Subcutaneous abdominal adipose tissue (tissue), 5 donors: Measurements from ENCODE around the gene RAB36.

ENCODE experiments used
- H3K27ac ChIP-seq: one replicate; pipeline ENCODE4 v1.7.0; 2013; ENCODE audit warnings: low read depth, mild to moderate bottlenecking, inconsistent platforms, low read length, moderate library complexity
- H3K27me3 ChIP-seq, 5 donors: one replicate each; pipeline ENCODE4 v1.7.0; 2013; ENCODE audit warnings: low read length in 5 of 5, inconsistent platforms in 1 of 5; ENCODE audit not compliant: control insufficient read depth in 5 of 5, insufficient read depth in 4 of 5
- H3K36me3 ChIP-seq, 5 donors: one replicate each; pipeline ENCODE4 v1.7.0; 2013; ENCODE audit warnings: low read length in 5 of 5; ENCODE audit not compliant: control insufficient read depth in 5 of 5, insufficient read depth in 5 of 5
- H3K4me1 ChIP-seq, 5 donors: one replicate each; pipeline ENCODE4 v1.7.0; 2013; ENCODE audit warnings: low read length in 5 of 5, mild to moderate bottlenecking in 3 of 5, moderate library complexity in 1 of 5; ENCODE audit not compliant: control insufficient read depth in 5 of 5, insufficient read depth in 5 of 5
- H3K4me3 ChIP-seq, 5 donors: one replicate each; pipeline ENCODE4 v1.7.0; 2013; ENCODE audit warnings: low read length in 5 of 5, low read depth in 1 of 5
- H3K9ac ChIP-seq, 5 donors: one replicate each; pipeline ENCODE4 v1.7.0; 2013; ENCODE audit warnings: low read length in 5 of 5, mild to moderate bottlenecking in 4 of 5, moderate library complexity in 3 of 5
- H3K9me3 ChIP-seq, 5 donors: one replicate each; pipeline ENCODE4 v1.7.0; 2013; ENCODE audit warnings: low read length in 5 of 5; ENCODE audit not compliant: control insufficient read depth in 5 of 5
- donor health status: healthy.
- donor health status: healthy.
- donor health status: healthy.
- donor health status: healthy.
- donor health status: healthy.

RAB36 gene

GRCh38 chr22:23108249-23109078, 36.8 kb upstream of the RAB36 start:
- Histone ChIP-seq H3K9ac (no peak overlapping the region), H3K4me3 (no peak overlapping the region), H3K4me1 (peaks cover 0 to 44% (median 14%) of the 10 kb centered on the region in 5 donors), H3K36me3 (peaks cover 0 to 6% (median 0%) of the 10 kb centered on the region in 5 donors), H3K27me3 (no peaks in the 10 kb centered on the region), H3K27ac (no peak overlapping the region), H3K9me3 (no peaks in the 10 kb centered on the region)

DNA sequence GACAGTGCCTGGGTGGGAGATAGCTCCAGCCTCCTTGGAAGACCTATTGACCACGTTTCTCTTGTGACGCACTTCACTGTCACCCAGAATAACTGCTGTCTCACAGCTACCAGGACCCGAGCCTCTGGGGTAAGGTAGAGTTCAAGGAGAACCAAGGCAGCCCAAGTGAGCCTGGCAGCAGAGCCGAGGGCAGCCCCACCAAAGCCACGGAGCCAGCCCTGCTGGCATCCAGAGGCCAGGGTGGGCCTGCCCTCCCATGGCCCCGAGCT, 36.3 kb upstream of the RAB36 start:
- H3K4me3 ChIP-seq: no peak overlapping the region
- H3K36me3 ChIP-seq: peaks cover 0 to 4% (median 0%) of the 10 kb centered on the region in 5 donors
- H3K4me1 ChIP-seq: peaks cover 0 to 50% (median 17%) of the 10 kb centered on the region in 5 donors
- H3K27ac ChIP-seq: no peak overlapping the region
- no peaks in the 10 kb centered on the region for H3K9me3 ChIP-seq
- no peak overlapping the region for H3K9ac ChIP-seq
- peaks cover 0 to 4% (median 0%) of the 10 kb centered on the region in 5 donors for H3K27me3 ChIP-seq

DNA sequence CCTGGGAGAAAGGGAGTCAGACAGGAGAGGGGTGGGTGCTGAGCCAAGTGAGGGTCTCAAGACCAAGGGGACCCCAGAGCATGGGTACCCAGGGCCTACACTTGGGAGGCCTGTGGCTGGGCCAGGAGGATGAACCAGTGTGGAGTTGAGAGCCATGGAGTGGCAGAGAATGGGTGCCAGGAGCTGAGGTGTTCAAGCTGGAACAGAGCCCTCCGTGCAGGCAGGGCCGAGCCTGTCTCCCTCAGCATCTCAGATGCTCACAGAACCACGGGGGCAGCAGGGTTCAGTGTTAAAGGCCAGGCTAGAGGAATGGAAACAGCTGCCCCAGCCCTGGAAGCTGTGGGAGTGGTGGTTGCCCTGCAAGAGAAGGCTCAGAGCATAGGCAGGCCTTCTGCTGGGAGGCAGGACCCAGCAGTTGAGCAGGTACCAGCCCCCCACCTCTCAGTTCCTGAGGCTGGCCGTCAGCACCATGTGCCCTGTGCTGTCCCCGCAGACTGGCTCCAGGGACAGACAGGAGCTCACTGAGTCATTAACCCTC, 35.8 kb upstream of the RAB36 start:
- Histone ChIP-seq H3K9ac (no peak overlapping the region), H3K36me3 (peaks cover 0 to 3% (median 0%) of the 10 kb centered on the region in 5 donors), H3K27me3 (peaks cover 0 to 5% (median 0%) of the 10 kb centered on the region in 5 donors), H3K27ac (no peak overlapping the region), H3K9me3 (no peaks in the 10 kb centered on the region), H3K4me3 (no peak overlapping the region), H3K4me1 (peaks cover 0 to 55% (median 17%) of the 10 kb centered on the region in 5 donors)

DNA sequence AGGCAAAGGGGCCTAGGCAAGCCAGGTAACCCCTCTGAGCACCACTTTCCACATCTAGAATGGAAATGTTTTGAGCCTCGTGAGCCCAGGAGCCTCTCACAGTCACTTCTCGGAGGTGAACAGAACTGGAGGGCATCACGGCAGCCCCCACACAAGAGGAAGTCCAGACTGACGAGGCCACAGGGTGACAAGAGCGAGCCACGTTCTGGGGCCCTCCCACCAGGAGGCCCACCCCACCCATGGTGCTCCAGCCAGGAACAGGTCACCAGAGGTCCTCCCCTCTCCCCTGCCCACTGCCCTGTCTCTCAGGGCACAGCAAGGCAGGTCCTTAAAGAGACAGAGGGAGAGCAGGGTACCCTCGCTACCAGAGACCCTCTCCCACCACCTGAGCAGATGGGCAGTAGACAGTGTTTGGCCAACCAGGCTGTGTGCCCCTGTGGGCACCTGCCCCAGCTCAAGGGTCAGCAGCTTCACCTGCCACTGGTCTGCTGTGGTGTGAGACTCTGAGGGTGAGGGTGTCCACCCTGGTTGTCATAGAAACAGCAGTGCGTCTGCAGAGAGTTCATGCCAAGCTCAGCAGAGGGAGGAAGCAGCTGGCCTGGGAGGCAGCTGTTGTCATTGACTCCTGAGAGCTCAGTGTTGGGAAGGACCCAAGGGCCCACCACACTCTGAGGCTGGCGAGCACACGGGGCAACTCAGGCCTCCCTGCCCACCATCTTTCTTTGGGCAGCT, 34.9 kb upstream of the RAB36 start:
- peaks cover 0 to 5% (median 0%) of the 10 kb centered on the region in 5 donors for H3K36me3 ChIP-seq
- peaks cover 0 to 5% (median 0%) of the 10 kb centered on the region in 5 donors for H3K27me3 ChIP-seq
- H3K4me1 ChIP-seq: peaks cover 0 to 57% (median 17%) of the 10 kb centered on the region in 5 donors
- no peak overlapping the region for H3K9ac ChIP-seq
- no peak overlapping the region for H3K27ac ChIP-seq
- H3K4me3 ChIP-seq: no peak overlapping the region
- H3K9me3 ChIP-seq: no peaks in the 10 kb centered on the region

DNA sequence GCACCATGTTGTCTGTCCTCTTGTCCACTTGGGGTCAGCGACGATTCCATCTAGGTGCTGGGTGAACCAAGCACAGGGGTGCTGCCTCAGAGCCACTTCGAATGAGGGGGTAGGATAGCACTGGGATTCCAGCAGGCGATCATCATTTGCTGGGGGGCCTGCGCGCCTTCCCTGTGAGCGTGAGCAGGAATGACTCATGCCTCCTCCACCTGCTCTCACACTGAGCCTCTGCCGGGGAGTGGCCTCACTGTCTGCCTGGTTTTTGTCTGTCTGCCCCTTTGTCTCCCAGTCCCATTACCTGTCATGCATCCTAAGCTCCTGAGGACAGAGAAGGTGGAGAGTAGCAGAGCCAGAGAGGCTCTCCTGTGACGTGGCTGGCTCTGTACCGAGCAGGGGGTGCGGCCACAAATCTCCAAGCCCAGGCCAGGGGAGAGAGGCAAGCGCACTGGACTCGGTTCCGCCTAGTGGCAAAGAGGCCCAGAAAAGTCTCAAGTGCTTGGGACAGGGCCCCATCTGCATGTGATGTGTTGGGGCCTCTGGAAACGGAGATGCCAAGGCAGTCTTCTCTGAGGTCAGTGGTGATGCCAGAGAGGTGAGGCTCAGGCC, 34.3 kb upstream of the RAB36 start:
- H3K9ac ChIP-seq: no peak overlapping the region
- peaks cover 0 to 57% (median 17%) of the 10 kb centered on the region in 5 donors for H3K4me1 ChIP-seq
- H3K27me3 ChIP-seq: peaks cover 0 to 5% (median 0%) of the 10 kb centered on the region in 5 donors
- H3K9me3 ChIP-seq: no peaks in the 10 kb centered on the region
- H3K36me3 ChIP-seq: peaks cover 0 to 5% (median 0%) of the 10 kb centered on the region in 5 donors
- H3K4me3 ChIP-seq: no peak overlapping the region
- H3K27ac ChIP-seq: no peak overlapping the region

GRCh38 chr22:23112472-23113012, 32.7 kb upstream of the RAB36 start:
- Histone ChIP-seq H3K9ac (peak overlapping the region in 1 of 5 donors; percentile 45), H3K4me1 (peaks cover 0 to 63% (median 20%) of the 10 kb centered on the region in 5 donors), H3K4me3 (no peak overlapping the region), H3K36me3 (peaks cover 0 to 5% (median 0%) of the 10 kb centered on the region in 5 donors), H3K27me3 (peaks cover 0 to 5% (median 0%) of the 10 kb centered on the region in 5 donors), H3K9me3 (no peaks in the 10 kb centered on the region), H3K27ac (no peak overlapping the region)

DNA sequence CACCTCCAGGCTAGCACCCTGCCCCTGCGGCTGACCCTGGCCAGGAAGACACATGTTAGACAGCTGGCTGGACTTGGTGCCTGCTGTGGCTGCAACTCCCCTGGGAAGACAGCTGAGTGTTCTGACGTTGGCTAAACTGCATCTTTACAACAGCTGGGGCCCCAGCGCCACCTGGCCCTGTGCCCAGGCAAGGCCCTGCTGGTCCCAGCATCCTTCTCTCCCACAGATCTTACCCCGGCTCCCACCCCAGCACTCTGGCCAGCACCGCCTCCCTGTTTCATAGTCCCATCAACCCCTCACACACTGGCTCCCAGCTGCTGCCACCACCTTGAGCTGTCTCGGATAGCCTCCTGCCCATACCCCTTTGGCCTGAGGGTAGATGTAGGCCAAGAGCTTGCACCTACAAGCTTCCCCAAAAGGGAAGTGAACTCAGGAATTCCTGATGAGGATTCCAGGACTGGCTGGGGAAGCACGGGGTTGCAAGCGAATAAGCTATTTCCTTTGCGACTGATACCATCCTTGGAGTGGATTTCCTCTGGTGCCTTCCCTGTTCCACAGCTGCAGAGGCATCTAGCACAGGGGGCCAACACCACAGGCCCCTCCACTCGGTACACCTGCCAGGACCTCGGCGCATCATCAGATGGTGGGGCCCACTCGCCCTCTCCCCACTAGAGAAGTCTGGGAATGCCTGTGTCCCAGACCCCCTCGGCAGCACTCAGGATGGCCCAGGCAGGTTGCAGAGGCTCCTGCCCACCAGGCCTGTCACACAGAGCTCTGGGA, 32.0 kb upstream of the RAB36 start:
- Histone ChIP-seq H3K4me3 (no peak overlapping the region), H3K36me3 (peaks cover 0 to 2% (median 0%) of the 10 kb centered on the region in 5 donors), H3K27me3 (peaks cover 0 to 5% (median 0%) of the 10 kb centered on the region in 5 donors), H3K9me3 (no peaks in the 10 kb centered on the region), H3K9ac (peak overlapping the region in 1 of 5 donors; percentile 45), H3K27ac (no peak overlapping the region), H3K4me1 (peaks cover 0 to 70% (median 23%) of the 10 kb centered on the region in 5 donors)

GRCh38 chr22:23113847-23114720, 31.2 kb upstream of the RAB36 start:
- no peaks in the 10 kb centered on the region for H3K9me3 ChIP-seq
- H3K27me3 ChIP-seq: peaks cover 0 to 5% (median 0%) of the 10 kb centered on the region in 5 donors
- peaks cover 0 to 2% (median 0%) of the 10 kb centered on the region in 5 donors for H3K36me3 ChIP-seq
- no peak overlapping the region for H3K9ac ChIP-seq
- peaks cover 0 to 76% (median 30%) of the 10 kb centered on the region in 5 donors for H3K4me1 ChIP-seq
- no peak overlapping the region for H3K4me3 ChIP-seq
- H3K27ac ChIP-seq: no peak overlapping the region
